GM21515 (cell line): ENCODE data around the gene GNA15.

Source experiments
- ATAC-seq: cut with Tn5 transposase; IDR thresholded peaks from one replicate; pipeline ENCODE4 v1.9.1; 2021; ENCODE audit not compliant: unreplicated experiment

The GNA15 gene

GRCh38 chr19:3204646-3205275, 68.9 kb downstream of the GNA15 start:
- ATAC-seq, result no peak

- ATAC-seq, result no peak
These were observed 70.6 kb downstream of the GNA15 start for GRCh38 chr19:3206216-3206953.

GRCh38 chr19:3207461-3208242, 71.8 kb downstream of the GNA15 start:
- no peak for ATAC-seq

- no peak for ATAC-seq
These were observed 72.7 kb downstream of the GNA15 start for GRCh38 chr19:3208317-3209207.

- ATAC-seq, result no peak
These were observed 74.6 kb downstream of the GNA15 start for GRCh38 chr19:3210347-3211017.

GRCh38 chr19:3211191-3211590, 75.4 kb downstream of the GNA15 start:
- ATAC-seq, result no peak

GRCh38 chr19:3213159-3213558, 77.3 kb downstream of the GNA15 start:
- ATAC-seq, result no peak
